Measurements from ENCODE around the gene CABP7. TPM values are rescaled to one million over a fixed set of nuclear protein-coding genes. Genes with fewer than 3 reads are reported as not detected.

The CABP7 gene
- total and polyA plus RNA-seq, 2 of the 8 experiments (the other 6 are each of a cell fraction or from before 2014, with no cell fraction given) = 0.20 to 0.36 TPM

- TF ChIP-seq ZNF274 (IDR thresholded peaks at IDR 0.05; ENCODE audit: borderline replicate concordance, extremely low read depth, low read length) = no peak
- TF ChIP-seq SAP30 (IDR thresholded peaks at IDR 0.05; ENCODE audit: insufficient read depth, insufficient replicate concordance, low read length) = no peak
Measured at GRCh38 chr22:29701155-29701999, 18.4 kb upstream of the CABP7 start (continued).

Data from H1 (cell line).